HEK293T (cell line): ENCODE measurements around the gene TUBA4A.

Experiments
- ARNT ChIP-seq: fragments of 450-650 bp; IDR thresholded peaks from 2 replicates; pipeline ENCODE4 v1.6.1; 2017; ENCODE audit warnings: mild to moderate bottlenecking
- BHLHE40 ChIP-seq: fragments of 450-650 bp; IDR thresholded peaks from 2 replicates; pipeline ENCODE4 v1.6.1; 2016; ENCODE audit warnings: mild to moderate bottlenecking, moderate library complexity, borderline replicate concordance
- FOXA1 ChIP-seq: fragments of 450-650 bp; IDR thresholded peaks from 2 replicates; pipeline ENCODE4 v1.6.1; 2016; ENCODE audit warnings: mild to moderate bottlenecking
- FOXK2 ChIP-seq: fragments of 450-650 bp; IDR thresholded peaks from 2 replicates; pipeline ENCODE4 v1.6.1; 2016; ENCODE audit warnings: mild to moderate bottlenecking
- FOXM1 ChIP-seq: fragments of 450-650 bp; IDR thresholded peaks from 2 replicates; pipeline ENCODE4 v1.6.1; 2017; ENCODE audit warnings: mild to moderate bottlenecking, borderline replicate concordance
- L3MBTL2 ChIP-seq: fragments of 450-650 bp; conservative IDR thresholded peaks from 2 replicates; pipeline ENCODE4 v1.6.1; 2016; ENCODE audit warnings: mild to moderate bottlenecking
- NFRKB ChIP-seq: fragments of 450-650 bp; IDR thresholded peaks from 2 replicates; pipeline ENCODE4 v1.6.1; 2016; ENCODE audit warnings: mild to moderate bottlenecking, moderate library complexity
- SP1 ChIP-seq: fragments of 450-650 bp; IDR thresholded peaks from 2 replicates; pipeline ENCODE4 v1.6.1; 2017
- TARDBP ChIP-seq: fragments of 450-650 bp; IDR thresholded peaks from 2 replicates; pipeline ENCODE4 v1.6.1; 2016
- ZNF384 ChIP-seq: fragments of 450-650 bp; IDR thresholded peaks from 2 replicates; pipeline ENCODE4 v1.6.1; 2016

- TF ChIP-seq TARDBP (no peak), FOXA1 (no peak), ARNT (no peak), SP1 (no peak), ZNF384 (no peak), NFRKB (no peak), FOXK2 (no peak), BHLHE40 (no peak), L3MBTL2 (no peak), FOXM1 (no peak)
These were observed 38.9 kb upstream of the TUBA4A start for GRCh38 chr2:219292616-219293015.
